CD4-positive, CD25-positive, alpha-beta regulatory T cell (primary cell): ENCODE measurements around the gene RBM28. TPM values are rescaled to one million over a fixed set of nuclear protein-coding genes. Genes with fewer than 3 reads are reported as not detected.

Experiments
- ATAC-seq, 2 donors: fragments of 150-1000 bp; cut with Tn5 transposase; one replicate each; pipeline ENCODE4 v1.10.0; 2021; ENCODE audit warnings: low read depth in 2 of 2, moderate number of reproducible peaks in 2 of 2, moderate library complexity in 1 of 2
- DNase-seq, 3 donors: peaks; one replicate each; pipeline versions ENCODE4 v3.0.0 to v3.0.0-alpha.2; 2012 to 2022; ENCODE audit warnings: mixed read lengths in 1 of 3
- H3K27ac ChIP-seq: one replicate; pipeline ENCODE4 v1.7.0; 2013; ENCODE audit warnings: mild to moderate bottlenecking, low read length; ENCODE audit not compliant: insufficient read depth, poor library complexity, severe bottlenecking
- H3K27me3 ChIP-seq: one replicate; pipeline ENCODE4 v1.7.0; 2013; ENCODE audit warnings: low read length; ENCODE audit not compliant: control insufficient read depth, insufficient read depth
- H3K36me3 ChIP-seq: one replicate; pipeline ENCODE4 v1.7.0; 2013; ENCODE audit warnings: mild to moderate bottlenecking, low read length, moderate library complexity; ENCODE audit not compliant: control insufficient read depth, insufficient read depth
- H3K4me1 ChIP-seq: 2 replicates; pipeline ENCODE4 v1.7.0; 2013; ENCODE audit warnings: mild to moderate bottlenecking, low read length; ENCODE audit not compliant: insufficient read depth, control insufficient read depth, poor library complexity, severe bottlenecking
- H3K4me3 ChIP-seq: one replicate; pipeline ENCODE4 v1.7.0; 2013; ENCODE audit warnings: low read depth, mild to moderate bottlenecking, low read length, moderate library complexity
- H3K9me3 ChIP-seq, 2 experiments: 1 replicate in 1 of 2; 2 replicates in 1 of 2; pipeline ENCODE4 v1.7.0; 2013; ENCODE audit warnings: low read length in 2 of 2, mild to moderate bottlenecking in 1 of 2, moderate library complexity in 1 of 2; ENCODE audit not compliant: control insufficient read depth in 2 of 2
- H3K27ac Mint-ChIP-seq, 3 donors: one replicate each; pipeline ENCODE4 v1.8.0; 2020 to 2022; ENCODE audit warnings: mild to moderate bottlenecking in 3 of 3, mixed read lengths in 3 of 3, moderate library complexity in 2 of 3
- H3K27me3 Mint-ChIP-seq: one replicate; pipeline ENCODE4 v1.8.0; 2022; ENCODE audit warnings: mild to moderate bottlenecking, mixed read lengths
- H3K36me3 Mint-ChIP-seq: one replicate; pipeline ENCODE4 v1.8.0; 2020; ENCODE audit warnings: mixed read lengths
- H3K4me1 Mint-ChIP-seq, 4 donors: one replicate each; pipeline ENCODE4 v1.8.0; 2020 to 2022; ENCODE audit warnings: mixed read lengths in 4 of 4, mild to moderate bottlenecking in 1 of 4
- H3K4me3 Mint-ChIP-seq, 4 donors: one replicate each; pipeline ENCODE4 v1.8.0; 2020 to 2022; ENCODE audit warnings: mild to moderate bottlenecking in 4 of 4, mixed read lengths in 4 of 4, moderate library complexity in 3 of 4
- H3K9me3 Mint-ChIP-seq, 7 donors: one replicate each; pipeline ENCODE4 v1.8.0; 2020 to 2022; ENCODE audit warnings: mixed read lengths in 7 of 7, mild to moderate bottlenecking in 3 of 7, moderate library complexity in 2 of 7
- polyA plus RNA-seq, 4 donors: library from polyadenylated mRNA; unstranded; fragments of 300-500 nt; fragmentation: Illumina TruSeq; gene quantifications; one replicate each; pipeline ENCODE4 v1.2.3, GENCODE V29; 2021
- total RNA-seq: library from RNA; stranded (reverse); gene quantifications from one replicate; pipeline ENCODE4 v1.2.3, GENCODE V29; 2022

The RBM28 gene
- total and polyA plus RNA-seq, 5 donors from 2014 or later: 2.0 to 28.3 (median 7.6) TPM

DNA sequence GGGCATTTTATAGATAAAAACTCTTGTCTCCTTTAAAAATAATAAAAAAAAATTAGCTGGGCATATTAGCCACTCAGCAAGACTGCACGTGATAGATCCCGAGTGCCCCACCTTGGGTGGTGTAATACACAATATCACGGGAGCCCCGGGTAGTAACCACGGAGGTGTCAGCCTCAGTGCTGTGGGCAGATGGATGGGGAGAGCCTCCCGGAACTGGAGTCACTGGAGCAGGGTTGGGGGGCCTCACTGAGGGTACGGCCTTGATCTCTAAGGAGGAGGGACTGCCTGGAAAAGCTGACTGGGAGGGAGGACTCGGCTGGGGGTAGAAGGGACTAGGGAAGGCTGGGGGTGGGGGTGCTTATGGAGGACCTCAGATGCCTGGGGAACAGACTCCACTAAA, 90.0 kb downstream of the RBM28 start:
- H3K4me3 Mint-ChIP-seq: no peak overlapping the region
- Histone ChIP-seq H3K4me3 (no peak overlapping the region), H3K4me1 (no peaks in the 10 kb centered on the region), H3K9me3 (no peaks in the 10 kb centered on the region), H3K27ac (no peak overlapping the region), H3K36me3 (no peaks in the 10 kb centered on the region), H3K27me3 (no peaks in the 10 kb centered on the region)
- peaks cover 26% of the 10 kb centered on the region for H3K27me3 Mint-ChIP-seq
- H3K9me3 Mint-ChIP-seq: peaks cover 0 to under 1% (median 0%) of the 10 kb centered on the region in 7 donors
- H3K27ac Mint-ChIP-seq: no peak overlapping the region
- H3K36me3 Mint-ChIP-seq: no peaks in the 10 kb centered on the region
- DNase-seq (no peak), ATAC-seq (no peak)
- H3K4me1 Mint-ChIP-seq: no peaks in the 10 kb centered on the region

GRCh38 chr7:128251337-128251736, 92.4 kb downstream of the RBM28 start:
- Histone ChIP-seq H3K36me3 (no peaks in the 10 kb centered on the region), H3K9me3 (no peaks in the 10 kb centered on the region), H3K27ac (no peak overlapping the region), H3K4me1 (no peaks in the 10 kb centered on the region), H3K4me3 (no peak overlapping the region), H3K27me3 (no peaks in the 10 kb centered on the region)
- no peak for DNase-seq
- Mint-ChIP-seq H3K27ac (no peak overlapping the region), H3K4me1 (no peaks in the 10 kb centered on the region), H3K36me3 (no peaks in the 10 kb centered on the region), H3K27me3 (peaks cover 21% of the 10 kb centered on the region), H3K9me3 (peaks cover 0 to 2% (median 0%) of the 10 kb centered on the region in 7 donors), H3K4me3 (no peak overlapping the region)
- ATAC-seq: no peak

Other genes starting within 250 kb of the RBM28 start
- not detected for gene LEP, start 102.6 kb downstream of the RBM28 start, total RNA-seq
- not detected for gene LEP, start 102.6 kb downstream of the RBM28 start, polyA plus RNA-seq
- gene PRRT4, start 17.8 kb upstream of the RBM28 start, total RNA-seq: 0.42 TPM
- under 1 TPM in 1 of 4 donors, not detected in 3; 0.06 TPM for gene PRRT4, start 17.8 kb upstream of the RBM28 start, polyA plus RNA-seq
- 48.2 TPM for gene IMPDH1, start 66.1 kb upstream of the RBM28 start, total RNA-seq
- 10 to 100 TPM; 27.2 to 43.5 (median 32.4) TPM for gene IMPDH1, start 66.1 kb upstream of the RBM28 start, polyA plus RNA-seq
- 4.1 TPM for gene HILPDA, start 112.0 kb upstream of the RBM28 start, total RNA-seq
- gene HILPDA, start 112.0 kb upstream of the RBM28 start, polyA plus RNA-seq: 1 to 10 TPM; 1.6 to 8.8 (median 5.5) TPM
- gene METTL2B, start 132.8 kb upstream of the RBM28 start, total RNA-seq: 19.6 TPM
- gene METTL2B, start 132.8 kb upstream of the RBM28 start, polyA plus RNA-seq: 10 to 100 TPM in 3 of 4 donors, 1 to 10 TPM in 1; 9.2 to 17.0 (median 13.8) TPM